ENCODE data around the gene SOX18. TPM values are rescaled to one million over a fixed set of nuclear protein-coding genes. Genes with fewer than 3 reads are reported as not detected.

Gene SOX18
- total and polyA plus RNA-seq, 2 of the 13 experiments (the other 11 are each of a cell fraction or from before 2014, with no cell fraction given) = 1.6 to 1.9 TPM

DNA sequence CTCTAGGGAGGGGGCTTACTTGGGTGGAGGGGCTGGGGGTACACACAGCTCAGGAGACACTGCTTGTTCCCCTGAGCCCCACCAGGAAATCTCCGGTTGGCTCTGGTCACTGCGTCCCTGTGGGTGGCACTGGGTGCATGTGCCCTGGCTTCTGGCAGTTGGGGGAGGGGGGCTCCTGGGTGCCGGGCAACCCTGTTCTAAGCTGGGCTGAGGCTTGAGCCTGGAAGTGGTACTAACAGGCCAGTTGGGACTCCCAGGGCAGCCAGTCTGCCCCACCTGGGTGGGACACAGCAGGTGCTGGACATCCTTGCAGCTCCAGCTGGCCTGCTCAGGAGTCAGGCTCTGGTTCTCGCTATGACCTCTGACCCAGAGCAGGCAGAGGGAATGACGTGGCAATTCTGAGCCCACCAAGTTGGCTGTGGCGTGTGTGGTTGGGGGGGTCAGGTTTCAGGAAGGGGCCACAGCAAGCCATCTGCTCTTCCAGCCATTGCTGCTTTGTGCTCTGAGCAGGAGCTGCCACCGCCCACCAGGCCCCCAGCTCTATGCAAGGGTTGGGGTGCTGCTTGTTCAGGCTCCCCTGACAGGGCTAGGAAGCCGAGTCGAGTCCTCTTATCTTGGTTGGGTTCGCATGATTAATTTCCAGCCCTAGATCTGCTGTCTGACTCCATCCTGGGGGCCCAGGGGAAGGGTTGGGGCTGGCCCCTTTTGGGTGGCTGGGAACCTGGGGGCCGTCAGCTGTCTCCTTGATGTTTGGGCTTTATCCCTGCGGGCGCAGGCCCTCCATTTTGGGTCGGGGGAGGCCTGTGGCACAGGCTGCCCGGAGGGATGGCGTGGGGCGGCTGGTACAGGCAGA is 12.9 kb downstream of the SOX18 start (continued):
- no peak; the same call in none of the 2 replicates for TF ChIP-seq THAP9 (CRISPR knock-in tag; IDR thresholded peaks at IDR 0.05; ENCODE audit: borderline replicate concordance)
- no peak for TF ChIP-seq NFRKB (IDR thresholded peaks at IDR 0.05)
- TF ChIP-seq JUNB (CRISPR knock-in tag; IDR thresholded peaks at IDR 0.05; ENCODE audit: borderline replicate concordance) = no peak
- no peak for TF ChIP-seq DNMT1 (CRISPR knock-in tag; IDR thresholded peaks at IDR 0.05)
- TF ChIP-seq CENPX (CRISPR knock-in tag; IDR thresholded peaks at IDR 0.05) = no peak
- peak; percentile 81 for TF ChIP-seq HIVEP1 (CRISPR knock-in tag; IDR thresholded peaks at IDR 0.05)
- no peak for TF ChIP-seq ZNF512 (CRISPR knock-in tag; IDR thresholded peaks at IDR 0.05)
- no peak for TF ChIP-seq TBX3 (IDR thresholded peaks at IDR 0.05; ENCODE audit: borderline replicate concordance)
- 0 out of 2 replicates have a peak, but pooled peaks have one; percentile 15 for TF ChIP-seq NR3C1 (CRISPR knock-in tag; IDR thresholded peaks at IDR 0.05)
- no peak for TF ChIP-seq ZNF205 (CRISPR knock-in tag; IDR thresholded peaks at IDR 0.05)
- no peak; the same call in 1 of the 2 replicates for TF ChIP-seq ZNF451 (CRISPR knock-in tag; IDR thresholded peaks at IDR 0.05)
- TF ChIP-seq ZNF460 (CRISPR knock-in tag; IDR thresholded peaks at IDR 0.05; ENCODE audit: borderline replicate concordance) = no peak
- no peak for TF ChIP-seq ZMAT3 (CRISPR knock-in tag; conservative IDR thresholded peaks at IDR 0.05)
- no peak; the same call in 1 of the 2 replicates for TF ChIP-seq ATF7-NPFF (CRISPR knock-in tag; IDR thresholded peaks at IDR 0.05; ENCODE audit: low read depth)
- TF ChIP-seq, protein P1, sequence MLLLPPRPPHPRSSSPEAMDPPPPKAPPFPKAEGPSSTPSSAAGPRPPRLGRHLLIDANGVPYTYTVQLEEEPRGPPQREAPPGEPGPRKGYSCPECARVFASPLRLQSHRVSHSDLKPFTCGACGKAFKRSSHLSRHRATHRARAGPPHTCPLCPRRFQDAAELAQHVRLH (CRISPR knock-in tag; IDR thresholded peaks at IDR 0.05; ENCODE audit: borderline replicate concordance, low read depth) = no peak
- no peak for TF ChIP-seq ZSCAN30 (CRISPR knock-in tag; IDR thresholded peaks at IDR 0.05)
- TF ChIP-seq, protein P2, sequence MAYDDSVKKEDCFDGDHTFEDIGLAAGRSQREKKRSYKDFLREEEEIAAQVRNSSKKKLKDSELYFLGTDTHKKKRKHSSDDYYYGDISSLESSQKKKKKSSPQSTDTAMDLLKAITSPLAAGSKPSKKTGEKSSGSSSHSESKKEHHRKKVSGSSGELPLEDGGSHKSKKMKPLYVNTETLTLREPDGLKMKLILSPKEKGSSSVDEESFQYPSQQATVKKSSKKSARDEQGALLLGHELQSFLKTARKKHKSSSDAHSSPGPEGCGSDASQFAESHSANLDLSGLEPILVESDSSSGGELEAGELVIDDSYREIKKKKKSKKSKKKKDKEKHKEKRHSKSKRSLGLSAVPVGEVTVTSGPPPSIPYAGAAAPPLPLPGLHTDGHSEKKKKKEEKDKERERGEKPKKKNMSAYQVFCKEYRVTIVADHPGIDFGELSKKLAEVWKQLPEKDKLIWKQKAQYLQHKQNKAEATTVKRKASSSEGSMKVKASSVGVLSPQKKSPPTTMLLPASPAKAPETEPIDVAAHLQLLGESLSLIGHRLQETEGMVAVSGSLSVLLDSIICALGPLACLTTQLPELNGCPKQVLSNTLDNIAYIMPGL (CRISPR knock-in tag; IDR thresholded peaks at IDR 0.05; ENCODE audit: borderline replicate concordance in 1 of 2, low read depth in 1 of 2) = peak; percentile 12; a peak in 2 of 4 replicates
- no peak for TF ChIP-seq CC2D1A (CRISPR knock-in tag; IDR thresholded peaks at IDR 0.05)
- no peak; the same call in 1 of the 2 replicates for TF ChIP-seq ZNF143 (CRISPR knock-in tag; IDR thresholded peaks at IDR 0.05)
- 0 out of 2 replicates have a peak, but pooled peaks have one; percentile 48 for TF ChIP-seq ZNF160 (CRISPR knock-in tag; IDR thresholded peaks at IDR 0.05)
- TF ChIP-seq ZNF17 (CRISPR knock-in tag; IDR thresholded peaks at IDR 0.05) = no peak
- TF ChIP-seq NR2F1 (CRISPR knock-in tag; IDR thresholded peaks at IDR 0.05) = peak; percentile 69; a peak in 3 of 4 replicates
- peak; percentile 23 for TF ChIP-seq RAD21 (CRISPR knock-in tag; IDR thresholded peaks at IDR 0.05)

Data from HepG2 (cell line).